Stimulated activated CD4-positive, alpha-beta T cell treated with anti-CD3 and anti-CD28 coated beads, Interleukin-12 subunit alpha, Interleukin-12 subunit beta, amount 100 ng/mL, for 48 hours (primary cell): Measurements from ENCODE around the gene PTPRE.

Source experiments
- DNase-seq, 3 donors: peaks; one replicate each; pipeline ENCODE4 v3.0.0-alpha.2; 2020; ENCODE audit warnings: low read depth in 2 of 3, low spot score in 1 of 3

The PTPRE gene

DNA sequence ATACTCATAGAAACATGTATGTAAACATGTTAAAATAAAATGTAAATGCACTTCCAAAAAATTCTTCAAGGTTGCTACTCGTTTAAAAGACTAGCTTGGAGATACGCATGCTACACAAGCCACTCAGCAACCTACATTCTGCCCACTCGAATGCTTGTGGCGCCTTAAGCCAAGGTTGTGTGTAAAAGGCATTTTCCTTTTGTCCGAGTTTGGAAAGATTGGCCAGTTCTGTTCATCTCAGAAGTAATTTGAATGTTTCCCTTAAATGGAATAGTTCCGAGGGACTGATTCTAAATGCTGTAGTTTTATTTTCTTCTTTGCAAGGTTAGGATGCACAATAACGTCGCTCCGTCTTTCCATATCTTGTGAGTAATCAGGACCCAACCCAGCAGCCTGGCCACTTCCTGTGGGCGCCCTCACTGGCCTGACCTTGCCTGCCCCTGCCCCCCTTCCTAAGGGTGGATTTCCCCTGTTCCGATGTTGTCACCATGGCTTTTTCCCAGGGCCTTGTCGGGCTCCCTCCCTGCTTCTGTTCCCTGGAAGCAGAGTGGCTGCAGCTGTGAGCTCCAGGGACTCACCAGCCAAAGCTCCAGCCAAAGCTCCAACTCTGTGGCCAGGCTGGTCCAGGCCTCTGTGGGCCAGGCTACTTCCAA, 70.6 kb downstream of the PTPRE start:
- no peak for DNase-seq

GRCh38 chr10:127978481-127978880, 71.6 kb downstream of the PTPRE start:
- no peak for DNase-seq

DNA sequence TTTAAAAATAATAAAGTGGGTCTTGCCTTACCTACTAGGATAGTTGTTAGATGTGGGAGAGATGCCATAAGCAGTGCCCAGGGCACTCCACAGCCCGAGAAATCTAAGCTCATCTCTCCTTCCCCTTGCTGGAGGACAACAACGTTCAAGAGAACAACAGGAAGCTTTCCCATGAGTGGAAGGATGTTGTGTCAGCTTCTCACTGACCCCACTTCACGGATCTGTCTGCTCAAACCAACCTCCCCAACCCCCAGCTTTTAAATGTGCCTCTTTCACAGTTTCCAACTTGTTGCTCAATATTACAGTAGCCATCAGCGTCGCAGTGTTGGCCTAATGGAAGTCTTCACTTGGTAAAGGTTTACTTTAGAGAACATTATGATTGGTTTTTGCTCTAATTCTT, 72.1 kb downstream of the PTPRE start:
- no peak for DNase-seq

DNA sequence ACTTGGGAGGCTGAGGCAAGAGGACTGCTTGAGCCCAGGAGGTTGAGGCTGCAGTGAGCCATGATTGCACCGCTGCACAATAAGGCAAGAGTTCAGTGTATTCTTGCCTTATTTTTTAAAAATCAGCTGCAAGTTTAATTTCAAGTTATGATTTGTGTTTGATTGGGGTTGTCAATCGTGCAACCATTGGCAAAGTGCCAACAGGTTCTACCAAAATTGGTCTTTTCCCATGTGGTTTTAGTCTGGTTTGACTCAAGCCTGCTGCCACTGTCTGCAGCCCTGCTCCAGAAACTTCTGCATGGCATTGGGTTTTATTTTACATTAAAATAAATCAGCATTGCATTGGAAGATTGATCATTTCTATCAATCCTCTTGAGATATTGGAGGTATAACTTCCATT, 72.7 kb downstream of the PTPRE start:
- no peak for DNase-seq

GRCh38 chr10:127980898-127981297, 74.0 kb downstream of the PTPRE start:
- no peak for DNase-seq

GRCh38 chr10:127982601-127983000, 75.7 kb downstream of the PTPRE start:
- DNase-seq: no peak

DNA sequence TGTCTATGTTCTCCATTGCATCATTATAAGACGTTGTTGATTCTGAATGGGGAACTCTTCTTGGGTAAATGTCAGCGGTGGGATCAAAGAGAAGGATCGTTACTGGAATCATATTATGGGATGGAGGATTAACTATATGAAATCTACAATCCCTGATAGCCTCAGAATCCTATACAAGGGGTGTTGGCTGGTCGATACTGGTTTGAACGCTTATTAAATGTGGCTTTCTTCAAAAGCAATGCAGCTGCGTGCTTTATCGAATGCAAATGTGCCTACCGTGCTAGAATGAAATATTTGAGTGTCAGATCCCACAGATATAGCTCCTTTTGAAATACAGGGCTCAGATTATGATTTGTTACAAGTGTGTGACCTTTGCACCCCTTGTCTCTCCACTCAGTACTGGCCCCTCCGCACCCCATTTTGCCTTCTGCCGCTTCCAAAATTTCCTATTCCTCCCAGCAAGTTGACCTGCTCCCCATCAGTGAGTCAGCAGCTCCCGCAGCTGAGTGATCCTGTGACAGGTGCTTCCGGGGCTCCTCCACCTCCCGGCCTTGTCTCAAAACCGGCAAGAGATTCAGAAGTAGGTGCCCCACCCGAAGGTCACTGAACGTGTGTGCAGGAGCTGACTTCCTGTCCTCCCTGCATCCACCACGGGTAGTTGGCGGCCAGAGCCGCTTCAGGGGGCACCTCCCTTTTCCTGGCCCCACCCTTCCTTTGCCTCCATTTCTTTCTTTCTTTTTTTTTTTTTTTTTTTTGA, 76.6 kb downstream of the PTPRE start:
- no peak for DNase-seq

DNA sequence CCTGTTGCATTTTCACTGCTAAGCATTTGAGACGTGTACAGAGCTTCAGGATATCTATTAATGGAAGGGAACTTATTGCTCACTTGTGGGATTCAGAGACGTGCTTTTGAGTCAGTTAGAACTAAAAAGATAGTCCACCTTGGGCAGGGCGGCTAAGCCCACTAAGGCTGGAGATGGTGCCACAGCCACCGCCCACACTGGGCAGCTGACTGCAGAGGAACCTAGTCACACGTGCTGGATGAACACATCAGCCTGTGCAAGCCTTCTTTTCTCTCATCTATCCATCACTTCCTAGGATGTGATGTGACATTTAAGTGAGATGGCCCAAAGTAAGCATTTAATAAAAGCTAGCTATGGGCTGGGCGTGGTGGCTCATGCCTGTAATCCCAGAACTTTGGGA, 78.0 kb downstream of the PTPRE start:
- no peak for DNase-seq

DNA sequence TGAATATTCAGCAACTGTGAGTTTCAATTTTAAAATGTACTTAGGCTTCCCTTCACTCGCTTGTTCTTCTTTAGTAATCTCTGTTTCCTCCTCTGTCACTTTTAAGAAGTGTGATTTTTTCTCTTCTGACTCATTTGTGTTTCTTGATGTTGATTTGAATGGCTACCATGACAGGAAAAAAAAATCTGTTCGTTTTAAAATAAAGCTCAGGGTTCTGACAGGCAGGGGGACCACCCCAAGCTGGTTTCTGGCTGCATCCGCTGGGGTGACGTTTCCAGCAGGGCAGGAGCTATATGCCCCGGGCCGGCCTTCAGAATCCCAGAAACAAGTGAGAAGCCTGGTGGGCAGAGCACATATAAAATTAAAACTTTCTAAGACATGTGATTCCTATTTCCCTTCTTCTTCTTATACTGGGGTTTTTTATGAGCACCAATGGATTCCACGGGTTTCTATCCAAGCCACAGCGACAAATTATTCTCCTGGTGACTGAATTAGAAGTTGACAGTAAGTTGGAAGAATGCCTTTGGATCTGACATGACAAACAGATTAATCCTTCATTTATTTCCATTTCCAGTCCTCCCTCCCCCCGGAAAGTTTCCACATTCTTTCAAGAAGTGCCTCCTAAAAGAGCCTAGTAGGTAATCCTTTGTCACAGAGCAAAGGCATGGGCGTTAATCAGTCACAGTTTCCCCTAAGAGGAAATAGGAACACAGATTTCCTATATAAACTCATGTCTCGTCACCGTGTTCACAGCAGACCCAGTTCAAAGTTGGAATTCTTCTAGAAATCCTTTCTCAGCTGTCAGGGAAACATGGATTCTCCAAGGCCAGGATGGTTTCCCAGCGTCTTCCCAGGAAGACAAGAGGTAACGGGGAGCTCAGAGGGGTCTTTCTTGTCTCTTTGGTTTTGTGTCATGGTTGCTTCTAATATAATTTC, 79.9 kb downstream of the PTPRE start:
- DNase-seq: no peak

DNA sequence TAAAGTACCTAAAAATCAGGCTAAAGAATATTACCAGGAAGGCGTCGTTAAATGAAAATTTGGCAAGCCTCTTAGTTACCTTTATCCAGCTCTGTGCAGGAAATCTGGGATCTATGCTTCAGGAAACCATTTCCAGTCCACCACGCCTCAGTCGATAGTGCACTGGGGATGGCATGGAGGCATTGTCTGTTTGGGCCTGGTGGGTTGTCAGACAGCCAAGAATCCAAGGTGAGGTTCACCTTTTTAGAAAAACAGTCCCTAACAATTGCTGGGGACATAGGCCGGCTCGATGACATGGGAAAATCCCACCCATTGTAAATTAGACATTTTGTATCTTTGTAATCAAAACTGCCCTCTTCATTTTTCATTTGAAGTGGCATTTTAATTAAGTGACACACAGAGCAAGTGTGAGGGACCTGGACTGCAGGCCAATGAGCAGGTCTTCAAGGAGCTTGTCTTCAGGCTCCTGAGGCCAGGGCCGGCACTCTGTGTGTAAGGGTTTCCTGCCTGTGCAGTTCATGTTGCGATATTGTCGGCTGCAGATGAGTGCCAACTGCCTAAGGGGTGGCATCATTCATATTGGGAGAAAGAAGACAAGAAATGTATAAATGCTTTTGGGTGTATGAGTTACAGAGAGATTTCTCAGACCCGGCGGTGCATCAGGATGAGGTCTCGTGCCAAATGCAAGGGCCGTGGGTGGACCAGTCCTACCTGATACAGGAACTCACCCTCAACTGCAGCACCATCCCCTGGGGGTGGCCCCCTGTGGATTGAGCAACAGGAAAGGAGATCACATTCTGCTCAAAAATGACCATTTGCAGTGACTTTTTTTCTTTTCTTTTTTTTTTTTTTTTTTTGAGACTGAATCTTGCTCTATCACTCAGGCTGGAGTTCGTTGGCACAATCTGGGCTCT, 80.8 kb downstream of the PTPRE start:
- DNase-seq: no peak

GRCh38 chr10:127989481-127990012, 82.6 kb downstream of the PTPRE start:
- no peak for DNase-seq

DNA sequence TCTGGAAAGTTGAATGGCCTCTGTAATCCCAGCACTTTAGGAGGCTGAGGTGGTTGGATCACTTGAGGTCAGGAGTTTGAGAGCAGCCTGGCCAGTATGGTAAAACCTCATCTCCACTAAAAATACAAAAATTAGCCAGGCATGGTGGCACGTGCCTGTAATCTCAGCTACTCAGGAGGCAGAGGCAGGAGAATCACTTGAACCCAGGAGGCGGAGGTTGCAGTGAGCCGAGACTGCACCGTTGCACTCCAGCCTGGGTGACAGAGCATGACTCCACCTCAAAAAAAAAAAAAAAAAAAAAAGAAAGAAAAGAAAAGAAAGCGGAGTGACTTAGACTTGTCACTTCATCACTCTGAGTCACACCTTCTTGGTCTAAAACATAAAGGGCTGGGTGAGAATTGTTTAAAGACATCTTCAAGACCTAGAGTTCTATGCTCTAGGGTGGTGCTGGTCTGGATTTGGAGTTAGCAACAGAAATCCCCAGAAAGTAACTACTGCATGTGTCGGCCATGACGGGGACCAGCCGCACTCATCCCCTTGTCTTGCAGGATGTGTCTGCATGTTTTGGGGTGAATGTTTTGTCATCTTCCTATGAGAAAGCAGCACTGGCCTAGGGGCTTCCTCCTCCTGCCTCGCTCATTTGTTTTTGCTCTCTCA, 83.4 kb downstream of the PTPRE start:
- peak in 2 of 3 donors; percentile 20 to 25 for DNase-seq

GRCh38 chr10:127990846-127991542, 84.1 kb downstream of the PTPRE start:
- DNase-seq: peak; percentile 42 to 70 (median 52)

DNA sequence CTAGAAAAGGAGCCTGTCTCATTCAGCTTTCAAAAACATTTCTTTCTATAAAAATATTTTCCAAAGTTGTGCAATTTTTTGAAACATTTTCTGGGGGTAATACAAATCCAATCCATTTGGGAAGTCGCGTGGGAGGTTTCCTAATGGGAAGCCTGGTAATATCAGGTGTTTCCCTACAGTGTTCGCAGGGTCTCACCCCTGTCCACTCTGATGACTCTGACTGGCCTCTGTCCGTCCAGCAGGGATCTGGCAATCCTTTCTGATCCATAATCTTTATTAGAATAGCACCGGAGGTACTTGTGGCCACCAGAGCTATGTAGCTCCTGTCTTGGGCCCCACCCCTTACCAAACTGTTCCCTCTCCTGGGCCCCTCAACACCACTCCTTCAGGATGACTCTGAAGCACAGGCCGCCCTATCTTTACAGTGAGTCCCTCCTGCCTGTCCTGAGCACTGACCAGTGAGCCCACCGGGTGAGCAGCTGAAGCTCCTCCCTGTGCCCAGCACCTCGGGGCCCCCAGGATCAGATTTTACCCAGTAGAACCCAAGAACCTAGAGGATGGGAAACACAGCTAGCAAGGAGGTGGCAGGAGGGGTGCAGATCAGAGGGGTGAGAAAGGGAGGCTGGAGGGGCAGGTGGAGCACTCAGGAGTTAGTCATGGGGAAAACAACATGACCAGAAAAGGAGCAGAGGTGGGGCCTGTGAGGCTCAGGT, 84.8 kb downstream of the PTPRE start:
- no peak for DNase-seq

DNA sequence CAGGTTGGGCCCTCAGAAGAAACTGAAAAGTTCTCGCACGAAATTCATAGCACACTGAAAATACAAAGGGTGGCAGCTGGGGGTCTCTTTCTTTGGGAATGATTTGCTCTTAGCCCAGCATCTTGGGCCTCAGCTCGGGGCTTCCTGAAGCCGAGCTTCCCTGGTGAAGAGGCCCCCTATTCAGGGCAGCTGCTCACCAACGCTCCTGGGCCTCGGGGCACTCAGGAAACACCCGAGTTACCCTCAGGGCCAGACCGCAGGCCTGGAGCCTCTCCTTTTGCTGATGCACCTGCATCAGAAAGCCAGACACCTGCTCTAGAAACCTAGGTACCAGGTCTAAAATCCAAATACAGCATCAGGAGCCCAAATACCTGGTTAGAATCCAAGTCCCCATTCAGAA, 85.5 kb downstream of the PTPRE start:
- DNase-seq: no peak

DNA sequence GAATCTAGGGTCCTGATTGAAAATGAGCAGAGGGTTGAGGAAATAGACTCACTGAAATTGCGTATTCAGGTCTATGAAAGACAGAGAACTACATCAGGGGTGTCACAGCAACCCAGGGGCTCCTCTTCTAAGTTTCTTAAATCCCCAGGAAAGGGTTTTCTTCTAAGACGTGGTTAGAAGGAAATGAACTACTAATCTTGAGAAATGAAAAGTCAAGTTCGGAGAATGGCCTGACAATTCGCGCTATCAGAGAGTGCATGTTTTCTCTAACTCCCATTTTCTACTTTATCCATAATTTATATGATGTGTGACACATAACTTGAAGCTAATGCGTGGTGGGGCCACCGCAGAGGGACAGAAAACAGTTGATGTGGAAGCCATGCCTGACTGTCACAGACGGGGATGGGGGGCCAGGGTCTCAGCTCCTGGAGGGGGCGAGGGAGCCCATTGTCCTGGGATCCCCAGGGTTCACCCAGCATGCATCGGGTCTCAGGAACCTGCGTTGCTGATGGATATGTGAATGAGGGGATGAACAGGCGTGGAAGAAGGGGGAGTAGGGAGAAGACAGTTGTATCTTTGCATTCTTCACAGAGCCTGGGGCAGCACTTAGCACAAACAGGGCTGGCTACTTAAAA, 86.3 kb downstream of the PTPRE start:
- no peak for DNase-seq

DNA sequence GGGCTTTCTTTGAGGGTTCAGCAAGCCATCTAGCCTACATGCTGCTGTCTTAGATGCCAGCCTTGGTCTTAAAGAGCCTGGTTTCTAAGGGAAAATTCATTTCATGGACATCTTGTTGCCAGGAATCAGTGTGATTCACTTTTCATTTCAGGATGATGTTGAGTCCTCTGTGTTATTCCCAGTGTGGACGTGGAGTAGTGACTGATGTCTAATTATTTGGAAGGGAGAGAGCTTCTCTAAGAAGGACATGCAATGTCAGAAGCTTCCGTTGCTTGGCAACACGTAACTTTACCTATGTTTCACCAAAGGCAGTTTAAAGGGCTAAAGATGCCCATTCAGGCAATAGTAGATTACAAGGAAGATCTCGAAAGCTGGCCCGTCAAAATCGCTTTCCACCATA, 89.0 kb downstream of the PTPRE start:
- no peak for DNase-seq

DNA sequence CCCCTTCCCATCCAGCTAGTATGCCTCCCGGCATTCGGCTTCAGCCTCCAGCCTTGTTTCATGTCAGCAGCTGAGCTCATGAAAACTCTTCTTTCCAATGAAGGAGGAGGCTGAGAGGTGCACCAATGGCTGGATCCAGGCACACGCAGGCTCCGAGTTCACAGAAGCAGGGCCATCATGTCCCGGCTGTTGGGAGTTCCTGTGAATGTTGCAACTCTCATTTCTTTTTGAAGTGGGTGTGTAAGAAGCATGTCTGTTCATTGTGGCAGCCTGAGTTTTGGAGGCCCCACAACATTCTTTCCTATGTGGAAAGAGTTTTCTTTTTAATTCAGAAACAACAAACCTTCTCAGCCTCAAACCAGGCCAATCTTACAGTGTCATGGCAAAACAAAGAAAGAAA, 89.7 kb downstream of the PTPRE start:
- no peak for DNase-seq
